Hepatocyte (in vitro differentiated cells): Measurements from ENCODE around the gene MYO1H. TPM values are rescaled to one million over a fixed set of nuclear protein-coding genes. Genes with fewer than 3 reads are reported as not detected.

Source experiments
- DNase-seq: peaks from one replicate; pipeline ENCODE4 v3.0.0-alpha.2; 2016; ENCODE audit warnings: low spot score
- H2AFZ ChIP-seq: fragments of 200-600 bp; sonication (generic); 2 replicates; pipeline ENCODE4 v1.6.0; 2016; ENCODE audit warnings: antibody characterized with exemption, mild to moderate bottlenecking
- H3K27ac ChIP-seq: fragments of 200-600 bp; sonication (generic); 2 replicates; pipeline ENCODE4 v1.5.1; 2016; ENCODE audit warnings: mild to moderate bottlenecking
- H3K27me3 ChIP-seq: fragments of 200-600 bp; sonication (generic); 2 replicates; pipeline ENCODE4 v1.6.1; 2016
- H3K36me3 ChIP-seq: fragments of 200-600 bp; sonication (generic); replicated peaks from 2 replicates; pipeline ENCODE4 v1.5.1; 2016; ENCODE audit warnings: low read depth; ENCODE audit not compliant: insufficient read depth
- H3K4me1 ChIP-seq: fragments of 200-600 bp; sonication (generic); 2 replicates; pipeline ENCODE4 v1.5.1; 2016; ENCODE audit warnings: mild to moderate bottlenecking, moderate library complexity; ENCODE audit not compliant: insufficient read depth
- H3K4me2 ChIP-seq: fragments of 200-600 bp; sonication (generic); 2 replicates; pipeline ENCODE4 v1.6.0; 2016
- H3K4me3 ChIP-seq: fragments of 200-600 bp; sonication (generic); 2 replicates; pipeline ENCODE4 v1.5.1; 2016; ENCODE audit warnings: mild to moderate bottlenecking
- H3K79me2 ChIP-seq: fragments of 200-600 bp; sonication (generic); 2 replicates; pipeline ENCODE4 v1.6.0; 2017; ENCODE audit warnings: mild to moderate bottlenecking
- H3K9me2 ChIP-seq: fragments of 200-600 bp; sonication (generic); replicated peaks from 2 replicates; pipeline ENCODE4 v1.6.0; 2017; ENCODE audit warnings: mild to moderate bottlenecking; ENCODE audit not compliant: insufficient read depth
- H3K9me3 ChIP-seq: fragments of 200-600 bp; sonication (generic); 2 replicates; pipeline ENCODE4 v1.5.1; 2016; ENCODE audit warnings: low read depth, mild to moderate bottlenecking
- H4K20me1 ChIP-seq: fragments of 200-600 bp; sonication (generic); 2 replicates; pipeline ENCODE4 v1.6.0; 2016; ENCODE audit warnings: mild to moderate bottlenecking; ENCODE audit not compliant: insufficient read depth, poor library complexity, severe bottlenecking
- CTCF ChIP-seq: fragments of 200-600 bp; sonication (generic); IDR thresholded peaks from 2 replicates; pipeline ENCODE4 v1.5.1; 2016; ENCODE audit warnings: antibody characterized with exemption, mild to moderate bottlenecking; ENCODE audit not compliant: poor library complexity
- EZH2 ChIP-seq: fragments of 200-600 bp; sonication (generic); IDR thresholded peaks from 2 replicates; pipeline ENCODE4 v1.6.1; 2016; ENCODE audit warnings: antibody characterized with exemption, mild to moderate bottlenecking, borderline replicate concordance
- EZH2phosphoT487 ChIP-seq: fragments of 200-600 bp; sonication (generic); IDR thresholded peaks from one replicate; pipeline ENCODE4 v1.6.1; 2018; ENCODE audit warnings: antibody characterized with exemption, mild to moderate bottlenecking, low read depth, moderate library complexity; ENCODE audit not compliant: unreplicated experiment, severe bottlenecking
- WGBS: methylation state at CpG from one replicate; pipeline ENCODE4 v1.1.6; 2016; ENCODE audit warnings: low lambda C conversion rate; ENCODE audit errors: missing lambda C conversion rate; 5-methylcytosine and 5-hydroxymethylcytosine counted together
- polyA plus RNA-seq: library from polyadenylated mRNA; unstranded; fragments of >200 nt; fragmentation: Nextera tagmentation; extraction: Ambion mirVana; gene quantifications from 2 replicates; pipeline ENCODE4 v1.2.1, GENCODE V29; 2016
- total RNA-seq: library from RNA; depleted of rRNA; stranded (reverse); fragments of >200 nt; gene quantifications from 2 replicates; pipeline ENCODE4 v1.2.3, GENCODE V29; 2014

Gene MYO1H
- total and polyA plus RNA-seq, 2 experiments from 2014 or later = not detected

- H3K79me2 ChIP-seq = peaks cover 31% of the 10 kb centered on the region
- no peak overlapping the region for H3K4me2 ChIP-seq
- H3K9me3 ChIP-seq = no peaks in the 10 kb centered on the region
- DNase-seq = no peak
- H3K4me3 ChIP-seq = no peak overlapping the region
- 90% methylated on average over 1 of the region's 1 CpG for WGBS
- H4K20me1 ChIP-seq = no peaks in the 10 kb centered on the region
- H3K4me1 ChIP-seq = no peaks in the 10 kb centered on the region
- TF ChIP-seq EZH2 (no peak), CTCF (no peak), EZH2phosphoT487 (no peak)
- H2AFZ ChIP-seq = no peak overlapping the region
- H3K27ac ChIP-seq = no peak overlapping the region
- H3K36me3 ChIP-seq = no peaks in the 10 kb centered on the region
- H3K9me2 ChIP-seq = no peaks in the 10 kb centered on the region
- H3K27me3 ChIP-seq = no peaks in the 10 kb centered on the region
Observed at GRCh38 chr12:109481863-109482262, 134.2 kb downstream of the MYO1H start.

GRCh38 chr12:109482491-109482890, 134.8 kb downstream of the MYO1H start:
- Histone ChIP-seq H3K9me2 (no peaks in the 10 kb centered on the region), H3K4me2 (no peak overlapping the region), H3K27ac (no peak overlapping the region), H3K4me3 (no peak overlapping the region), H3K4me1 (no peaks in the 10 kb centered on the region), H3K79me2 (peaks cover 29% of the 10 kb centered on the region), H4K20me1 (no peaks in the 10 kb centered on the region), H3K9me3 (no peaks in the 10 kb centered on the region), H2AFZ (no peak overlapping the region), H3K36me3 (no peaks in the 10 kb centered on the region), H3K27me3 (no peaks in the 10 kb centered on the region)
- TF ChIP-seq CTCF = no peak
- no peak for TF ChIP-seq EZH2phosphoT487
- no peak for DNase-seq
- 90% methylated on average over 2 of the region's 2 CpGs for WGBS

- TF ChIP-seq EZH2 (no peak), CTCF (no peak), EZH2phosphoT487 (no peak)
- WGBS = 72% methylated on average over 2 of the region's 2 CpGs
- no peak for DNase-seq
- Histone ChIP-seq H3K4me3 (no peak overlapping the region), H3K4me1 (no peaks in the 10 kb centered on the region), H3K27me3 (no peaks in the 10 kb centered on the region), H3K36me3 (no peaks in the 10 kb centered on the region), H3K79me2 (peaks cover 25% of the 10 kb centered on the region), H3K27ac (no peak overlapping the region), H2AFZ (no peak overlapping the region), H3K4me2 (no peak overlapping the region), H3K9me3 (no peaks in the 10 kb centered on the region), H4K20me1 (no peaks in the 10 kb centered on the region), H3K9me2 (no peaks in the 10 kb centered on the region)
Observed at GRCh38 chr12:109482894-109483293, 135.2 kb downstream of the MYO1H start.

- Histone ChIP-seq H4K20me1 (no peaks in the 10 kb centered on the region), H3K4me3 (no peak overlapping the region), H3K4me1 (no peaks in the 10 kb centered on the region), H3K9me2 (no peaks in the 10 kb centered on the region), H3K27me3 (no peaks in the 10 kb centered on the region), H3K36me3 (no peaks in the 10 kb centered on the region), H3K27ac (no peak overlapping the region), H3K4me2 (no peak overlapping the region), H3K79me2 (peaks cover 20% of the 10 kb centered on the region), H3K9me3 (no peaks in the 10 kb centered on the region), H2AFZ (no peak overlapping the region)
- DNase-seq = no peak
- no peak for TF ChIP-seq EZH2phosphoT487
- no peak for TF ChIP-seq EZH2
- no peak for TF ChIP-seq CTCF
- 97% methylated on average over 11 of the region's 11 CpGs for WGBS
Observed at GRCh38 chr12:109483346-109483745, 135.6 kb downstream of the MYO1H start.
